Colonic mucosa (tissue), 4 donors: ENCODE data around the gene XXYLT1. TPM values are rescaled to one million over a fixed set of nuclear protein-coding genes. Genes with fewer than 3 reads are reported as not detected.
A peak's percentile ranks its signal among the peaks of the same experiment; 100 is the strongest.

Experiments used
- DNase-seq: peaks from one replicate; pipeline ENCODE4 v3.0.0-alpha.2; 2020
- H3K27ac ChIP-seq: fragments of 200-600 bp; one replicate; pipeline ENCODE4 v1.8.0; 2021
- H3K27me3 ChIP-seq: fragments of 200-600 bp; one replicate; pipeline ENCODE4 v1.8.0; 2021
- H3K36me3 ChIP-seq: fragments of 200-600 bp; one replicate; pipeline ENCODE4 v1.8.0; 2021
- H3K4me1 ChIP-seq: fragments of 200-600 bp; one replicate; pipeline ENCODE4 v1.8.0; 2021; ENCODE audit warnings: mild to moderate bottlenecking
- H3K4me3 ChIP-seq: fragments of 200-600 bp; one replicate; pipeline ENCODE4 v1.8.0; 2021
- H3K9ac ChIP-seq, 2 donors: one replicate each; pipeline ENCODE4 v1.7.0; 2013; ENCODE audit warnings: control low read depth in 2 of 2, low read depth in 2 of 2, low read length in 2 of 2
- H3K9me3 ChIP-seq: fragments of 200-600 bp; one replicate; pipeline ENCODE4 v1.8.0; 2021
- CTCF ChIP-seq: fragments of 200-600 bp; IDR thresholded peaks from one replicate; pipeline ENCODE4 v1.8.0; 2022; ENCODE audit warnings: antibody characterized with exemption, mild to moderate bottlenecking
- intact Hi-C: fragments of 100-400 bp; cut with DNase I; formaldehyde crosslinking; loops from one replicate; pipeline ENCODE4 v1.14.1; 2022
- total RNA-seq, 2 donors: library from RNA; stranded (reverse); fragmentation: NEBNext Ultra II Directional in 1 of 2; extraction: Animal tissue kit (Norgen Biotek cat#: 25700) in 1 of 2; gene quantifications; one replicate each; pipeline ENCODE4 v1.2.1, GENCODE V29; 2021
- donor health status: healthy.
- donor health status: DM: no; HTN: no; CAD: no.
- donor health status: DM: no; HTN: no; CAD: no.

Gene XXYLT1
- total RNA-seq, 2 donors from 2014 or later: 8.3 to 10.9 TPM

- no peak for DNase-seq
- H3K36me3 ChIP-seq: no peaks in the 10 kb centered on the region
- no peak overlapping the region for H3K9ac ChIP-seq
- intact Hi-C loops: no loop called here
- H3K4me1 ChIP-seq: peaks cover 6% of the 10 kb centered on the region
- no peak overlapping the region for H3K4me3 ChIP-seq
- H3K27ac ChIP-seq: no peak overlapping the region
- H3K9me3 ChIP-seq: no peaks in the 10 kb centered on the region
- no peaks in the 10 kb centered on the region for H3K27me3 ChIP-seq
- TF ChIP-seq CTCF: no peak
These were observed 114.6 kb downstream of the XXYLT1 start for GRCh38 chr3:195156286-195156890.

GRCh38 chr3:195155570-195156241 lies 115.3 kb downstream of the XXYLT1 start:
- H3K9ac ChIP-seq: no peak overlapping the region
- no peaks in the 10 kb centered on the region for H3K9me3 ChIP-seq
- no peak for TF ChIP-seq CTCF
- H3K36me3 ChIP-seq: no peaks in the 10 kb centered on the region
- intact Hi-C loops: no loop called here
- H3K4me1 ChIP-seq: peaks cover 6% of the 10 kb centered on the region
- no peak overlapping the region for H3K4me3 ChIP-seq
- DNase-seq: no peak
- H3K27me3 ChIP-seq: no peaks in the 10 kb centered on the region
- peak overlapping the region; percentile 66 for H3K27ac ChIP-seq

- no peaks in the 10 kb centered on the region for H3K27me3 ChIP-seq
- peaks cover 6% of the 10 kb centered on the region for H3K4me1 ChIP-seq
- TF ChIP-seq CTCF: no peak
- H3K27ac ChIP-seq: peak overlapping the region; percentile 66
- DNase-seq: peak; percentile 84
- peak overlapping the region in 1 of 2 donors; percentile 19 for H3K9ac ChIP-seq
- intact Hi-C loops: no loop called here
- H3K9me3 ChIP-seq: no peaks in the 10 kb centered on the region
- no peak overlapping the region for H3K4me3 ChIP-seq
- H3K36me3 ChIP-seq: no peaks in the 10 kb centered on the region
These were observed 116.0 kb downstream of the XXYLT1 start for GRCh38 chr3:195154793-195155535.

- H3K27me3 ChIP-seq: no peaks in the 10 kb centered on the region
- no peak overlapping the region for H3K4me3 ChIP-seq
- no peak for TF ChIP-seq CTCF
- H3K9ac ChIP-seq: peak overlapping the region in 1 of 2 donors; percentile 44
- no peaks in the 10 kb centered on the region for H3K9me3 ChIP-seq
- peaks cover 6% of the 10 kb centered on the region for H3K4me1 ChIP-seq
- peak overlapping the region; percentile 66 for H3K27ac ChIP-seq
- intact Hi-C loops: no loop called here
- no peak for DNase-seq
- H3K36me3 ChIP-seq: no peaks in the 10 kb centered on the region
These were observed 116.7 kb downstream of the XXYLT1 start for GRCh38 chr3:195154111-195154791.

GRCh38 chr3:195153653-195154052 lies 117.3 kb downstream of the XXYLT1 start:
- Histone ChIP-seq H3K36me3 (no peaks in the 10 kb centered on the region), H3K9ac (peak overlapping the region in 1 of 2 donors; percentile 44), H3K27me3 (no peaks in the 10 kb centered on the region), H3K4me1 (peaks cover 6% of the 10 kb centered on the region), H3K9me3 (no peaks in the 10 kb centered on the region), H3K4me3 (no peak overlapping the region), H3K27ac (peak overlapping the region; percentile 66)
- intact Hi-C loops: no loop called here
- TF ChIP-seq CTCF: no peak
- DNase-seq: no peak
